ENCODE data around the gene MYBPHL.

MYBPHL gene

DNA sequence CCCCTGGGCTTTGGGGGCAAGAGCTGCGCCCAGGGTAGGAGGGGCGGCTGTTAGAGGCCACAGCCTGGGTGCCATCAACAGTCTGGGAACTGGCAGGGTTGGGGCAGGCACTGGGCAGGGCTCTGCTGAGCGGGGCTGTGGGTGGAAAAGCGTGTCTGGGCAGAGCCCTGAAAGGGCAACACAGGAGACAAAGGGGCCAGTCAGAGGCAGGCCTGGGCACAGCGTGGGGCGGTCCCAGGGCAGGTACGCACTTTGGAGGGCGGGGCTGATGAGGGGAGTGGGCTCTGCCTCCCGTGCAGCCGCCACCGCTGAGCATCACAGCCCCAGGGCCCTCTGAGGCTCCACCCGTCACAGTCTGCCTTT, 43.6 kb downstream of the MYBPHL start:
- DNase-seq = no peak

DNA sequence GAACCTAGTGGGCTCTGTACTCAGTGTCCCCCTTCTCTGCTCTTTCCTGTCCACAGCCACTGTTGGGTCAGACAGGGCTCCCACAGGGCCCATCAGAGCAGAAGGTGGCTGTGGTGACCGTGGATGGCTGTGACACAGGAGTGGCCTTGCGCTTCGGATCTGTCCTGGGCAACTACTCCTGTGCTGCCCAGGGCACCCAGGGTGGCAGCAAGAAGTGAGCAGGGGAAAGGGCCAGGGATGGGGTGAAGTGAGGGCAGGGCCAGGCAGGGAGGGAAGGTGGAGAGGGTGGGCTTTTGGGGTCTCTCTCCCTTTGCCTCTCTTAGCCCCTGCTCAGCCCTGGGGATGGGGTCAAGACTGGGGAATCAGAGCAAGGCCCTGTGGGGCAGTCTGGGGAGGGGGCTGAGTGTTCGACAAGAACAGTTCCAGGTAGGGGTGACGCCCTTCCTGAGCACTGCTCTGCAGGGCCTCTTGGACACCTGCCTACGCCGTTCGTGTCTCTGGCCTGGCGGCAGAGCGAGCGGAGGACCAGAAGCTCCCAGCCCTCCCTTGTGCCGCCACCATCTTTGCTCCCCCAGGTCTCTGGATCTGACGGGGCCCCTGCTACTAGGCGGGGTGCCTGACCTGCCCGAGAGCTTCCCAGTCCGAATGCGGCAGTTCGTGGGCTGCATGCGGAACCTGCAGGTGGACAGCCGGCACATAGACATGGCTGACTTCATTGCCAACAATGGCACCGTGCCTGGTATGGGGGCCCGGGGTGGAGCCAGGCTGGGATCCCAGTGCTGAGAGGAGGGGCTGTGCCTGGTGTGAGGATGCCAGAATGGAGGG, 44.4 kb downstream of the MYBPHL start:
- no peak for DNase-seq

DNA sequence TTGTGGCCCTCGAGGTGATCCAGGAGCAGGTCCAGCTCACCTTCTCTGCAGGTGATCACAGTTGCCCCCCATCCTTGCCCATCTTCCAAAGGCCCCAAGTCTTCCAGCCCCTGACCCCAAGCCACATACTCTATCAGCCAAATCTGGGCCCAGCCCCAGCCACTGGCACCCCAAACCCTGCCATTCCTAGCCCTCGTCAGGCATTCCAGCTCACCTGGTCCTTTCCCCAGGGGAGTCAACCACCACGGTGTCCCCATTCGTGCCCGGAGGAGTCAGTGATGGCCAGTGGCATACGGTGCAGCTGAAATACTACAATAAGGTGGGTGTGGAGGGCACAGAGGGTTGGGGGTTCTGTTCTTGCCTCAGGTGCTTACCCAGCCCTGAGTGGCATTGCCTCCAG, 45.2 kb downstream of the MYBPHL start:
- no peak for DNase-seq

DNA sequence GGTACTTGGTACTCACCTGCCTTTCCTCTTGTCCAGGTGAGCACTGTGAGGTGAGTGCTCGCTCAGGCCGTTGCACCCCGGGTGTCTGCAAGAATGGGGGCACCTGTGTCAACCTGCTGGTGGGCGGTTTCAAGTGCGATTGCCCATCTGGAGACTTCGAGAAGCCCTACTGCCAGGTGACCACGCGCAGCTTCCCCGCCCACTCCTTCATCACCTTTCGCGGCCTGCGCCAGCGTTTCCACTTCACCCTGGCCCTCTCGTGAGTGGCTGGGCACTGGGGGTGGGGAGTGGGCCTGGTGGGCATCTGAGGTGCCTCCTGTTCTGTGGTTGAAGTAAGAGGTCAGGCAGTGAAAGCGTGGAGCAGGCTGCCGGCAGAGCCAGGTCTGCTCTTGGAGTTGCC, 45.8 kb downstream of the MYBPHL start:
- no peak for DNase-seq

GRCh38 chr1:109259674-109260557, 46.9 kb downstream of the MYBPHL start:
- no peak for DNase-seq

DNA sequence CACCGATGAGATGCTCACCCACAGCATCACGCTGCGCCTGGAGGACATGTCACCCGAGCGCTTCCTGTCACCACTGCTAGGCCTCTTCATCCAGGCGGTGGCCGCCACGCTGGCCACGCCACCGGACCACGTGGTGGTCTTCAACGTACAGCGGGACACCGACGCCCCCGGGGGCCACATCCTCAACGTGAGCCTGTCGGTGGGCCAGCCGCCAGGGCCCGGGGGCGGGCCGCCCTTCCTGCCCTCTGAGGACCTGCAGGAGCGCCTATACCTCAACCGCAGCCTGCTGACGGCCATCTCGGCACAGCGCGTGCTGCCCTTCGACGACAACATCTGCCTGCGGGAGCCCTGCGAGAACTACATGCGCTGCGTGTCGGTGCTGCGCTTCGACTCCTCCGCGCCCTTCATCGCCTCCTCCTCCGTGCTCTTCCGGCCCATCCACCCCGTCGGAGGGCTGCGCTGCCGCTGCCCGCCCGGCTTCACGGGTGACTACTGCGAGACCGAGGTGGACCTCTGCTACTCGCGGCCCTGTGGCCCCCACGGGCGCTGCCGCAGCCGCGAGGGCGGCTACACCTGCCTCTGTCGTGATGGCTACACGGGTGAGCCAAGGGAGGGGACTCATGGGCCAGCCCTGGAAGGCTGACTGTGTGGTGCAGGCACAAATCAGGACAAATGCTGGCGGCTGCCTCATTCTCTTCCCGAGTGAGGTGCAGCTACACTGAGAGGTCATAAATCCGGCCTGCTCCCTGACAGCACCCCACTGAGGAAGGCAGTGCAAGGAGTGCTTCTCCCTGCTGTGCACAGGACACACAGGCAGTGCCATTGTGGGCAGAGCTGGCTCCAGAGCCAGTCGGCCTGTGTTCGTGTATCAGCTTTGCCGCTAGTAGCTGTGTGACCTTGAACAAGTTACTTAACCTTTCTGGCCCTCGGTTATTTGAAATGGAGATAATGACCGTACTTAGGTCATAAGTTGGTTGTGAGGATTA, 48.0 kb downstream of the MYBPHL start:
- DNase-seq = no peak

DNA sequence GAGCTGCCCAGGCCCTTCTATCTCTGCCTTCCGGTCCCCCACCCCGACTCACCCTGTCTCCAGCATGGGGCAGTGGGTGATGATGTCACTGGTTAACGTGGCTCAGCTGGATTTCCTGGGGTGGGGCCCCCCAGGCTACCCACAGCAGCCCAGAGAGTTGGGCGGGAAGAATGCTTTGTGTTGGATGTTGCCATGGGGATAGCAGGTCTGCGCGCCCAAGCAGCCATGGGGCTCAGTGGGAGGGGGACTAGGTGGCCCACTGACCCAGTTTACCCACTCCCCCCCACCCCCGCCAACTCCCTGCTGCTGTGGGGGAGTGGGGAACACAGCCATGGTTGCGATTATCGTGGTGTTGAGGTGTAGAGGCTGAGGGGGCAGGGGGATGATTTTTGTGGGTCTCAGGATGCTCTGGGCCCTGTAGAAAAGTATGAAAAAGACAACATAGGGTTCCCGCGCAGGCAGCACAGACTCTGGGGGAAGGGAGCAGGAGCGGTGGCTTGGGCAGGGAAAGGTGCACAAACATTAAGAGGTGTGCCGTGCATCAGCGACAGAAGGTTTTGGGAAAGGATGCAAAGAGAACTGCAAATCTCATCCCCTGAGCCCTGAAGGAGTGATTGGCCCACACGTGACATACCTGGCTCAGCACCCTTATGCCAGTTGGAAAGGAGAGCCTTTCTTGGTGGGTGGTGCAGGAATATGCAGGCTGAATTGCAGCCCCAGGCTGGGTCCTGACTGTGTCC, 49.0 kb downstream of the MYBPHL start:
- DNase-seq = no peak

DNA sequence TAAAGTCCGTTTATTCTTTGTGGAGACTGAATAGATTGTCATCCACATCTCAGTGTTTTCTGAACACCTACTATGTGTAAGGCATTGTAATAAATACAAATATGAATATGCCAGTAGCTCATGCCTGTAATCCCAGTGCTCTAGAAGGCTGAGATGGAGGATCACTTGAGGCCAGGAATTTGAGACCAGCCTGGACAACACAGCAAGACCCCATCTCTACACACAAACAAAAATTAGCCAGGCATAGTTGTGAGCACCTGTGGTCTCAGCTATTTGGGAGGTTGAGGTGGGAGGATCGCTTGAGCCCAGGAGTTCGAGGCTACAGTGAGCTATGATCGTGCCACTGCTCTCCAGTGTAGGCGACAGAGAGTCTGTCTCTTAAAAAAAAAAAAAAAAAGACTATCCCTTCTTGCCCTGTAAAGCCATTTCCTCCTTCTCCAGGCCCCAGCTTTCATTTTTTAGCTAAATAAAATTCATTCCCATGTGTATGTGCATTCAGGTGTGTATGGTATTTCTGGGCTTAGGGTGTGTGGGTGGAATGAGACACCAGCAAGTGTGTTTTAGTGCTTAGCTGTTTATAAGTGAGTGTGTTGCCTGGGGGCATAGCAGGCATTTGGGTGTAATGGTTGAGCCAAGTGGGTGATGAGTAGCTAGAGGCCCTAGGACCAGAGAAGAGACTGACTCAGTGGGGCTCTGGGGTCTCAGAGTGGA, 49.7 kb downstream of the MYBPHL start:
- DNase-seq = no peak

- DNase-seq = no peak
Measured at GRCh38 chr1:109256085-109256484, 50.7 kb downstream of the MYBPHL start.

DNA sequence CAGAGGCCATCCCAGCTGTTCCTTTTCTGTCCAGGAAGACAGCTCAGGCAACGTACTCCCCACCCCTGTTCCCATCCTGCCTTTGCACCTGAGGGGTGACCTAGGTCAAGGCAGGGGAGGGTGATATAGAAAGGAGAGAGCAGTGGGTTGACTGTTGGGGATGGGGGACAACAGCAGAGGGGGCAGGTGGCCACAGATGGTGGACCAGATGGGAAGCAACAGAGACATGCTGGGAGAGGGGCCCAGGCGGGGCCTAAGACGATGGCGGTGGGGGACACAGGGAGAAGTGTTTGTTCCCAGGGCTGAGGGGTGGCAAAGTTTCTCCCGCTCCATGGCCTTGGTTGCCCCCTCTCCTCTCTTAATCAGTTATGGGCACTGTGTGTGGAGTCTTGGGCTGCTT, 51.1 kb downstream of the MYBPHL start:
- no peak for DNase-seq

DNA sequence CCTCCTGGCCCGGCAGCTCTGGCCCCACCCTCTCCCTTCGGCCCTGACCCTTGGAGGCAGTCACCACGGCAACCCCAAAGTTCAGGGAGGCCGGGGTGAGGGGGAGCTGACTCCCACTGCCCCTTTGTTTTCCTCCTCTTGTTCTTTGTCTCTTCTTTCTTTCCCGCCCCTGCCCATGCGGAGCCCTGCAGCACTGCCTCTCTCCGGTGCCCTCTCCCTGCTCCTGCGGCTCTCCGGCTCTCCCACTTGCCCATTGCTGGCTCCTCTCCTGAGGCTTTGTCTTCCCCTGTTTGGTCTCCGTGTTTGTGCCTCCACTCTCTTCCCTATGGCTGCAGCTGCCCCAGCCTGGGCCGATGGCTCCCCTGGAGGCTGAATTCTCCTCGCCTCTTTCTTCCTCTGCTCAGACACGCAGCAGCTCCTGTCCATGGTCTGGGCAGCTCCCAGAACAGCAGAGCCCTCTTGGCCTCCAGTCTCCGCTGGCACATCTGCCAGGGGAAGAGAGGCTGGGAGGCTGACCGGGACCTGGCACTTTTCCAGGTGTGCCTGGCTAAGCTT, 51.6 kb downstream of the MYBPHL start:
- DNase-seq = no peak

GRCh38 chr1:109254621-109255096, 52.2 kb downstream of the MYBPHL start:
- DNase-seq = no peak

DNA sequence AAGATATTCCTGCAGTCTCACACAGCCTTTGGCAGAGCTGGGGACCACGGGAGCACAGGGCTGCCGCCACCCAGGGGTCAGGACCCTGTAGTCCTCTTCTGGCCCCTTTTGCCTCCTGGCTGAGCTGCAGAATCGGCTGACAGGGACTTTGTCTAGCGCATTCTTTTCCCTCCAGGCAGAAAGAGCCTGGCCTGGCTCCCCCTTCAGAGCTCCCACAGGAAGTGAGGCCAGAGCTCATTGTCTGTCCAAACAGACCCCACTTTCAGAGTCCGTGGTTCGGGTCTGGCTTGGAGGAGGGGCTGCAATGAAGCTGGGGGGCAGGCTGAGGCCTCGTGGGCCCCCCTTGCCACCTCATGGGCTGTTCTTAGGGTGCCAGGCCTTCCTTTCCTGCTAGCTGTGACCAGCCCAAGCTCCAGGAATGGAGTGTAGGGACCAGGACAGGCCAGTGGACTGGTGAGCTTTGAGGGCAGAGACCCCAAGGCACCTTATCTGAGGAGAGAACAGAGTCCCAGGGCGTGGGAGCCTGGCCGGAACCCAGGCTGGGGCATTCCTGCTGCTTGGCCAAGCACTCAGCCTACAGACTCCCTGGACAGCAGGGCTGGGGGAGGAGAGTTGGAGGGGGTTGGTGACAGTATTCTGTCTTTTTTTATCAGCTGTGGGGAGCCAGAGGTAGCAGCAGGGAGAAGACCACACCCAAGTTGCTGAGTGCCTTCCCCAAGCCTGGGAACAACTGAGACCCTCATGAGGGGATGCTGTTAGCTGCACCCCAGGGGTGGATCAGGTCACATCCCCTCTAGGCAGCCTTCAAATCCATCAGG, 52.8 kb downstream of the MYBPHL start:
- DNase-seq = no peak

DNA sequence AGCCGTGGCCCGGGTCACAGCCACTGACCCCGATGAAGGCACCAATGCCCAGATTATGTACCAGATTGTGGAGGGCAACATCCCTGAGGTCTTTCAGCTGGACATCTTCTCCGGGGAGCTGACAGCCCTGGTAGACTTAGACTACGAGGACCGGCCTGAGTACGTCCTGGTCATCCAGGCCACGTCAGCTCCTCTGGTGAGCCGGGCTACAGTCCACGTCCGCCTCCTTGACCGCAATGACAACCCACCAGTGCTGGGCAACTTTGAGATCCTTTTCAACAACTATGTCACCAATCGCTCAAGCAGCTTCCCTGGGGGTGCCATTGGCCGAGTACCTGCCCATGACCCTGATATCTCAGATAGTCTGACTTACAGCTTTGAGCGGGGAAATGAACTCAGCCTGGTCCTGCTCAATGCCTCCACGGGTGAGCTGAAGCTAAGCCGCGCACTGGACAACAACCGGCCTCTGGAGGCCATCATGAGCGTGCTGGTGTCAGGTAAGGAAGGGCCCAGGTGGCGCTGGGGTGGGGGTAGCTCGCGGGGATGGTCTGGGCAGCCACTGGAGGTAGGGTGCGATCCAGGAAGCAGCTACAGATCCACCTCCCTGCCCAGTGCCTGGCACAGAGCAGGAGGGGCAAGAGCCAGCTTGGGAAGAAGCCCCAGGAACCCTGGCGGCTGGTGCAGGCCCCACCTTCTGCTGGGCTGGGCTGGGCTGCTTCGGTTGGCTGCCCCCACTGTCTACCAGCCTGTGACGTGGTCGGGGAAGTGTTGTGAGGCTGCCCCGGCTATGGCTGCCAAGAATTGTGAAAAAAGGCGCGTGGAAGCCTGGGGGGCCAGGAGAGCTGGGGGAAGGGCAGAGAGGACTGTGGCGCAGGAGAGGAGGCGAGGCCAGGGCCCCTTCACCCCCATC, 53.7 kb downstream of the MYBPHL start:
- peak; percentile 78 for DNase-seq

- DNase-seq = no peak
Measured at GRCh38 chr1:109252167-109252892, 54.5 kb downstream of the MYBPHL start.

GRCh38 chr1:109251277-109252166, 55.3 kb downstream of the MYBPHL start:
- DNase-seq = no peak

Measured in NCI-H2029 (cell line).